Endothelial cell of umbilical vein (primary cell): ENCODE measurements around the gene LGALS1.

ENCODE experiments used
- CTCF ChIP-seq, 2 donors: IDR thresholded peaks; 1 replicate in 1 of 2; 2 replicates in 1 of 2; pipeline ENCODE4 v1.5.1; 2011; ENCODE audit warnings: low read length in 2 of 2, mild to moderate bottlenecking in 2 of 2, moderate library complexity in 2 of 2, control low read depth in 1 of 2, inconsistent platforms in 1 of 2, low read depth in 1 of 2; ENCODE audit not compliant: insufficient read depth in 1 of 2; ENCODE audit errors: extremely low read depth in 1 of 2
- EZH2 ChIP-seq: IDR thresholded peaks from 2 replicates; pipeline ENCODE4 v1.6.1; 2012; ENCODE audit warnings: borderline replicate concordance, low read depth, mild to moderate bottlenecking, moderate library complexity, low read length, inconsistent platforms; ENCODE audit not compliant: severe bottlenecking
- FOS ChIP-seq: IDR thresholded peaks from 2 replicates; pipeline ENCODE4 v1.6.1; 2011; ENCODE audit warnings: mild to moderate bottlenecking, low read length, moderate library complexity, borderline replicate concordance; ENCODE audit not compliant: insufficient read depth
- MAX ChIP-seq: IDR thresholded peaks from 2 replicates; pipeline ENCODE4 v1.6.1; 2011; ENCODE audit not compliant: insufficient read depth, insufficient read length
- MYC ChIP-seq: IDR thresholded peaks from one replicate; pipeline ENCODE4 v1.6.1; 2011; ENCODE audit warnings: mild to moderate bottlenecking, low read depth, low read length
- POLR2A ChIP-seq: IDR thresholded peaks from 2 replicates; pipeline ENCODE4 v1.6.1; 2012; ENCODE audit warnings: low read depth, mild to moderate bottlenecking, control low read depth, low read length
- POLR2AphosphoS5 ChIP-seq: IDR thresholded peaks from 2 replicates; pipeline ENCODE4 v1.6.1; 2012; ENCODE audit warnings: low read depth, mild to moderate bottlenecking, control low read depth, low read length, moderate library complexity; ENCODE audit not compliant: insufficient read depth

- TF ChIP-seq POLR2A: no peak
- TF ChIP-seq CTCF (IDR thresholded peaks at IDR 0.05; ENCODE audit: extremely low read depth in 1 of 2, insufficient read depth in 1 of 2, low read depth in 1 of 2, low read length in 2 of 2): no peak
- TF ChIP-seq POLR2AphosphoS5: no peak
- TF ChIP-seq EZH2: no peak
- TF ChIP-seq MAX: no peak
- no peak for TF ChIP-seq MYC
- TF ChIP-seq FOS: no peak
Observed at GRCh38 chr22:37669586-37669985, 5.8 kb upstream of the LGALS1 start.
